ENCODE results near the gene UNC13A. TPM values are rescaled to one million over a fixed set of nuclear protein-coding genes. Genes with fewer than 3 reads are reported as not detected.

Gene UNC13A
- total and polyA plus RNA-seq, 2 of the 8 experiments (the other 6 are each of a cell fraction or from before 2014, with no cell fraction given): 13.1 to 47.6 TPM

- TF ChIP-seq GTF2F1 (IDR thresholded peaks at IDR 0.05; ENCODE audit: borderline replicate concordance, low read depth, low read length) (no peak), TAF1 (IDR thresholded peaks at IDR 0.05; ENCODE audit: low read depth, low read length) (0 out of 2 replicates have a peak, but pooled peaks have one; percentile 33), MAX (IDR thresholded peaks at IDR 0.05) (peak; percentile 43; the same call in 1 of the 2 replicates), FOSL1 (IDR thresholded peaks at IDR 0.05; ENCODE audit: insufficient read depth, low read depth, low read length) (no peak), CREB1 (IDR thresholded peaks at IDR 0.05) (0 out of 2 replicates have a peak, but pooled peaks have one; percentile 16), RAD21 (IDR thresholded peaks at IDR 0.05 in 1 of 2, conservative IDR thresholded peaks at IDR 0.05 in 1 of 2; ENCODE audit: low read depth in 2 of 2, low read length in 2 of 2) (no peak), BCL11A (IDR thresholded peaks at IDR 0.05; ENCODE audit: low read depth in 2 of 2, low read length in 2 of 2) (no peak), BACH1 (IDR thresholded peaks at IDR 0.05; ENCODE audit: low read length) (no peak)
These were observed 108.4 kb downstream of the UNC13A start (continued) for GRCh38 chr19:17579661-17580244.
